DOHH2 (cell line): ENCODE measurements around the gene ADAMTSL1.

ENCODE experiments used
- CTCF ChIP-seq: fragments of 200-600 bp; sonication (generic); IDR thresholded peaks from one replicate; pipeline ENCODE4 v1.5.1; 2014; ENCODE audit warnings: antibody characterized with exemption, mild to moderate bottlenecking, low read depth, low read length; ENCODE audit not compliant: poor library complexity, severe bottlenecking
- EZH2phosphoT487 ChIP-seq: fragments of 200-600 bp; sonication (generic); IDR thresholded peaks from 2 replicates; pipeline ENCODE4 v1.6.1; 2017; ENCODE audit warnings: borderline replicate concordance, mild to moderate bottlenecking, antibody characterized with exemption, low read length, moderate library complexity, mixed read lengths

- TF ChIP-seq CTCF (no peak), EZH2phosphoT487 (no peak)
Observed at GRCh38 chr9:18493451-18493993, 19.6 kb downstream of the ADAMTSL1 start.
